HG03342 (cell line): ENCODE data around the gene SERAC1.

Experiments
- ATAC-seq: cut with Tn5 transposase; IDR thresholded peaks from one replicate; pipeline ENCODE4 v1.9.1; 2021; ENCODE audit warnings: mild to moderate bottlenecking, moderate library complexity; ENCODE audit not compliant: unreplicated experiment

The SERAC1 gene

DNA sequence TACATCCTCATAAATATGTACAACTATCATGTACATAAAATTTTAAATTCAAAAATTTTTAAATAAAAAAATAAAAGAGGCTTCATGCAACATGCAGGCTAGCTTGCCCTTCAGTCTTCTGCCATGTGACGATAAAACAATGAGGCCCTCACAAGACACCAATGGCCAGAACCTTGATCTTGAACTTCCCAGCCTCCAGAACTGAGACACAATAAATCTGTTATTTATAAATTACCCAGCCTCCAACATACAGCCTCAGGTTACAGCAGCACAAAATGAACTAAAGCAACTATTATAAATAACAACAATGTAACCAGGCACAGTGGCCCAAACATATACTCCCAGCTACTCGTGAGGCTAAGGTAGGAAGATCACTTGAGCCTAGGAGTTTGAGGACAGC, 42.8 kb downstream of the SERAC1 start:
- no peak for ATAC-seq

DNA sequence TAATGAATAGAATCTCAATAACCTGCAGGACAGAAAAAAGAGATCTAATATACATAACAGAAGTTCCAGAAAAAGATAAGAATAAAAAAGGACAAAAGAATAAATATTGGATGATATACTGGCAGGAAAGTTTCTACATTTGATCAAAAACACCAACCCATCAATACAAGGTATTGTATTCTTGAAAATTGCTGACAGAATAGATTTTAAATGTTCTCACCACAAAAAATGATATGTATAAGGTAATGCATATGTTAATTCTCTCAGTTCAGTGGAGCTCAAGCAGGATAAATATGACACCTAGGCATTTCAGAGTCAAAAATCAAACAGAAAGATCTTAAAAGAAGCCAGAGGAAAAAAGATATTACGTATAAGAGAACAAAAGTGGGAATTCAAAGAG, 43.8 kb downstream of the SERAC1 start:
- ATAC-seq: no peak

DNA sequence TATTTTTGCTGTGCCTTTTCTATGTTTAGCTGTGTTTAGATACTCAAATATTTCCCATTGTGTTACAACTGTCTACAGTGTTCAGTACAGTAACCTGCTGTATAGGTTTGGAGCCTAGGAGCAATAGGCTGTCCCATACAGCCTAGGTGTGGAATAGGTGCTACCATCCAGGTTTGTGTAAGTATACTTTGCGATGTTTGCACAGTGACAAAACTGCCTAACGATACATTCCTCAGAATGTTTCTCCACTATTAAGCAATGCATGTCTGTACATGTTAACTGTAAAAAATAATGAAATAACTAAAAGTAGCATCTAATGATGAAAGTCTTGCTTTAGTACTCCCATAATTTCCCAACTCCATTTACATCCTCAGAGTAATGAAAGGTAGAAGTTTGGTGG, 46.0 kb downstream of the SERAC1 start:
- ATAC-seq: no peak

DNA sequence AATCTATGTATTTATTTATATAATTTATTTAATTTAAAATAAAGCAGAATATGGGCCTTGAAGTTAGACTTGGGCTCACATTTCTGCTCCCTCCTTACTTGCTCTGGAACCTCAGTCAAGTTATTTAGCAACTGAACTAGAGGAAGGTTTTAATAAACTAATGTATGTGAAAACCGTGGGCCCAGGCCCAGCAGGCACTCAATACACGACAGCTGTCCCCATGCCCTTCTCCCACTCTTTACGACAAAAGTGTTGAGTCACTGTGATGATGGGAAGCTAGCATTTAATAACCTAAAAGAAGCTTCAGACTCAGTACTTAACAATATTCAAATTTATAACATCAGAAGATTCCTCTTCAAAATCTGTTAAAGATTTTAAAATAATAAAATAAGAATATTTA, 46.7 kb downstream of the SERAC1 start:
- no peak for ATAC-seq

DNA sequence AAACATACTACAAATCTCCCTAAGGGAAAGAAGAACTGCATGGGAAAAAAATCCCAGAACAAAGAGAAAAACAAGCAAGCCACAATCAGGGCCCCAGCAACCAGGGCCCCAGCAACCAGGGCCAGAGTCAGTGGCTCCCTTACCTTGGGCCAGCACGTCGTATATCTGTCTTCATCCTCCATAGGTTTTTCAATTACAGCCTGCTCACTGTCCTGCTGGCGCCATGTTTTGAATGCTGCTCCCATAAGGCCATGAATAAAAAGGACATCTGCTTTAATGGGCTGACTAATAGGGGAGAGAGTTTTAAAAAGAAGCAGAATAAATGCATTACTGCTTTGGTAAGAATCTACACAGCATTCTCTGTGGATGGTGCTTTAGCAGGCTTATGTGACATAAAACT, 49.2 kb downstream of the SERAC1 start:
- ATAC-seq: no peak

DNA sequence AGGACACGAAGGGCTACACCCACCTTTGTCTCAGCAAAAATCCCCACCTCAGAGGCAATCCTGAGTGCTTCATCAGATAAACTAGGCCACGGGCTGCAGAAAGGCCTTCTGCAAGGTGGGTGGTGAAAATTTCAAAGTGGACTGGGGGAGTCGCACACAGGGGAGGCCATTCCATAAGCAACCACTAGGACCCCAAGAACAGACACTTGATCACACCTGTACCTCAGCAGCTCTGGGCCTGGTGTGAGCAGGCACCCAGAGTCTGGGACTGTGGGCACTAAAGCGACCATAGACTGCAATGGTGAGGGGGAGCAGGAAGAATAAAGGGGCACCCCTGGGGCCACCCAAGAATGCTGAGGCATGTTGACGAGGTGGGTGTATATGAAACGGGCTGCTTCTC, 52.6 kb downstream of the SERAC1 start:
- ATAC-seq: no peak

DNA sequence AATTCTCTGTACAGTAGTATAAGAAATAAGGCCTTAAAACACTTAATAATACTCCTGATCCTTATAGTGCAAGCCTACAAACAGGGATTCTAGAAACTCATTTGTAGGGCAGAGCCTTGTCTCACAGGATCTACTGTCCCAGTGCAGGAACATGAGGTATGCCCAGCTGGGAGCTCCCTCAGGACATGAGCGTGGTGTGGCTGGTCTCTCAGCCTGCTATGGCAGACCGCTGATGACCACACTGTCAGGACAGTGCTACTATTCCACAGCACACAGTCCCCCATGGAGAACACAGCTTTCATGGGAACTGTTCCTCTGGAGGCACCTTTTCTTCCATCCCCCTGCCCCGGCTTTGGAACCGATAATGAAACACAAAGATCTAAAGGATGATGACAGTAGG, 53.0 kb downstream of the SERAC1 start:
- no peak for ATAC-seq

DNA sequence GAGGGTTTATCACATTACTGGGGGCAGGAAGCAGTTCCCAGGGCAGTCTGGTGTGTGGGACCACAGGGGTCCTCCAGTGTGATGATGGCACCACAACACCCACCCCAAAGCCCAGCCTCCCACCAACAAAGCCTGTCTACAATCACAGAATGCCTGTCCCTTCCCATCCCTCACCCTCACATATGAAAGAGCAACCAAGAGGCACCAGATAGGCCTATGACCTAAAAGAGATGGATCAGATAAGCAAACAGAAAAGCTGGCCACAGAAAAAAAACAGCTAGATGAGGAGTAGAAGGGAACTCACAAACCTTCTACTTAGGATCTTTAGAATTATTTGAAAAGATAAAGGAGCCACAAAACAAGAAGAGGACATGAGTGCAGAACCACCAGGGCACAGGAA, 54.3 kb downstream of the SERAC1 start:
- no peak for ATAC-seq

DNA sequence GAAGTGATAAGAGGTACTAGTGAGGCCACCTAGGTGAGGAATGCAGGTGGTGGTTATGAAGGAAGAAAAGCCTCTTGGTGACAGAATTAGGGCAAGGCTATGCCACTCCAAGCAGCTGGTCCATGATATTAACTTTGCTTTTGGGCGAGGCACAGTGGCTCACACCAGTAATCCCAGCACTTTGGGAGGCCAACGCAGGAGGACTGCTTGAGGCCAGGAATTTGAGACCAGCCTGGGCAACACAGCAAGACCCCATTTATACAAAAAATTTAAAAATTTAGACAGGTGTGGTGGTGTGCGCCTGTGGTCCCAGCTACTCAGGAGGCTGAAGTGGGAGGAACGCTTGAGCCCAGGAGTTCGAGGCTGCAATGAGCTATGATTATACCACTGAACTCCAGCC, 56.1 kb downstream of the SERAC1 start:
- no peak for ATAC-seq

DNA sequence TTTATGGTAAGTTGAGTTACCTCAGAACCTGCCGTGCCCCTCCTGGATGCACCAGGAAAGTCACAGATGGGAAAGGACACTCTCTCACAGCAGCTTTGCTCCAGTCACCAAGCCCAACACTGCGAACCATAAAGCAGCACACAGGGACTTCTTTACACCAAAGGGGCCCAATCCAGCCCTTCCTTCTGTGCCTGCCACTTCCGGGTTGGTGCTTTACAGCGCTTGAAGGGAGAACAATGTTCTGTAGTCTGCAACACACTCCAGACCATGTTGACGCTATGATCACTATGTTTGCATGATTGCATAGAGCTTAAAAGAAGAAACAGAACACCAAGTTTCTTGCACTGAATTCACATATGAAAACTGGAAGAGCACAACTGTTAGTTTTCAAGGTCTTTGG, 57.1 kb downstream of the SERAC1 start:
- no peak for ATAC-seq

DNA sequence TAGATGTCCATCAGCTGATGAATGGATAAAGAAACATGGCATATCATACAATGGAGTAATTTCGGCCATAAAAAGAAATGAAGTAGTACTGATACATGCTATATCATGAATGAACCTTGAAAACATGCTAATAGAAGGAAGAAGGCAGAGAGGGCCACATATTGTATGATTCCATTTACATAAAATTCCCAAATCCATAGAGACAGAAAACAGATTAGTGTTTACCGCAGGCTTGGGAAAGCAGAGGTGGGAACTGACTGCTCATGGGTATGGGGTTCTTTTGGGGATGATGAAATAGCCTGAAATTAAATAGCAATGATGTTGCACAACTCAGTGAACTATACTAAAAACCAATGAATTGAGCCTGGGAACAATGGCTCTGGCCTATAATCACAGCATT, 58.3 kb downstream of the SERAC1 start:
- ATAC-seq: no peak

DNA sequence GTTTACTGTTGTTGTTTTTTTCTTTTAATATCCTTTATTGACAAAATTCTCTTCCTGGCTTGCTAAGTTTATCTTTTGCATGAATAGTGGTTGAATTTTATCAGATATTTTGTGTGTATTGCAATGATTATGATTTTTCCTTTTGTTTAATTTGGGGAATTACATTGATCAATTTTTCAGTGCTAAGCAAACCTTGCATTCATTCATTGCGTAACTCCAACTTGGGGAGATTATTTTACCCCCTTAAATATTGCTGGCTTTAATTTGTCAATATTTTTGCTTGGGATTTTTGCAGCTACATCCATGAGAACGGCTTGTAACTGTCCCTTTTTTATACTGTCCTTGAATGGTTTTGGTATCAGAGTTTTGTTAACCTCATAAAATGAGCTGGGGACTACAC, 63.4 kb downstream of the SERAC1 start:
- ATAC-seq: no peak

DNA sequence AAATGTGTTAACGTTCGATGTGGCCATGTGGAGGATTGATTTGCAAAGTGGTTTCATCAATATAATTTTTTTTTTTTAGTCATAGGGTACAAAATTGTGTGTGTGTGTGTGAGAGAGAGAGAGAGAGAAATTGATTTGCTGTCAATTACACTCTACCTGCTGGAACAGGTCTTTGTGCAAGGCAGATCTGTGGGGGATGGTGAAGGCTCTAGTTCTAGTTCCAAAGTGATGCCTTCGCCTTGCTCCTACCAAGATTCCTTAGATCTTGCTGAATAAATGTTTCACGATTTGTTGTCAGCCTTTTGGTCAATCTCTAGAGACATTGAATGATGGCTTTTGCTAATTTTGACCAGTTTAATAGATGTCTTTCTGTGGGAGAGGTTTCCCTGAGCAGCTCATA, 64.8 kb downstream of the SERAC1 start:
- ATAC-seq: no peak

DNA sequence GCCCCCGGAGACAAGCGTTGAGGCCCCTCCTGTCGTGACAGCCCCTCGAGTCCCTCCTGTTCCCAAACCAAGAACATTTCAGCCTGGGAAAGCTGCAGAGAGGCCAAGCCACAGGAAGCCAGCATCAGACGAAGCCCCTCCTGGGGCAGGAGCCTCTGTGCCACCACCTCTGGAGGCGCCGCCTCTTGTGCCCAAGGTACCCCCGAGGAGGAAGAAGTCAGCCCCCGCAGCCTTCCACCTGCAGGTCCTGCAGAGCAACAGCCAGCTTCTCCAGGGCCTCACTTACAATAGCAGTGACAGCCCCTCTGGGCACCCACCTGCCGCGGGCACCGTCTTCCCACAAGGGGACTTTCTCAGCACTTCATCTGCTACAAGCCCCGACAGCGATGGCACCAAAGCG, 72.4 kb downstream of the SERAC1 start:
- ATAC-seq: no peak

DNA sequence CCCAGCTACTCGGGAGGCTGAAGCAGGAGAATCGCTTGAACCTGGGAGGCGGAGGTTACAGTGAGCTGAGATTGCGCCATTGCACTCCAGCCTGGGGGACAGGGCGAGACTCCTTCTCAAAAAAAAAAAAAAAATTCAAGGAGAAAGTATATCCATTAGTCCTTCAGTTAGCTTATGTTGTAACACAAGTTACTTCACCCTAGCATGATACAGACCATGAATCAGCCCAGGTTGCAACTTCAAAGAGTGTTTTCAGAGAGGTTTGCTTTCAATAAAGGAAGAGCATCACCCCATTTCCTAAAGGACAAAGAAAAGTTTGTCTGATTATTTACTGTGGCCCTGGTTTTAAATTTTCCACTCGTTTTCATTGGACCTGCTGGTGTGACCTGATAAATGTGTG, 73.0 kb downstream of the SERAC1 start:
- ATAC-seq: no peak

DNA sequence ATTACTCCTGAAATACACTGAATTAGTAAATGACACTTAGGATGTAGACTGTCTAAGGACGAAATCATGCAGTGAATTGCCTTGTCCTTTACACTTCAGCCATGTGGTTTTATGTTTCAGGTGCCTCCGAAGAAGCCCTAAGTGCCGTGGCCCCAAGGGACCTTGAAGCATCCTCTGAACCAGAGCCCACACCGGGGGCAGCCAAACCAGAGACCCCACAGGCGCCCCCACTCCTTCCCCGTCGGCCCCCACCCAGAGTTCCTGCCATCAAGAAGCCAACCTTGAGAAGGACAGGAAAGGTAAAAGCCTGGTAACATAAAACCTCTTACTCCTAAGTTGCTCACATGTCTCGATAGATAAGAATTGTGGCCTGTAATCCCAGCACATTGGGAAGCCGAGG, 75.3 kb downstream of the SERAC1 start:
- no peak for ATAC-seq

DNA sequence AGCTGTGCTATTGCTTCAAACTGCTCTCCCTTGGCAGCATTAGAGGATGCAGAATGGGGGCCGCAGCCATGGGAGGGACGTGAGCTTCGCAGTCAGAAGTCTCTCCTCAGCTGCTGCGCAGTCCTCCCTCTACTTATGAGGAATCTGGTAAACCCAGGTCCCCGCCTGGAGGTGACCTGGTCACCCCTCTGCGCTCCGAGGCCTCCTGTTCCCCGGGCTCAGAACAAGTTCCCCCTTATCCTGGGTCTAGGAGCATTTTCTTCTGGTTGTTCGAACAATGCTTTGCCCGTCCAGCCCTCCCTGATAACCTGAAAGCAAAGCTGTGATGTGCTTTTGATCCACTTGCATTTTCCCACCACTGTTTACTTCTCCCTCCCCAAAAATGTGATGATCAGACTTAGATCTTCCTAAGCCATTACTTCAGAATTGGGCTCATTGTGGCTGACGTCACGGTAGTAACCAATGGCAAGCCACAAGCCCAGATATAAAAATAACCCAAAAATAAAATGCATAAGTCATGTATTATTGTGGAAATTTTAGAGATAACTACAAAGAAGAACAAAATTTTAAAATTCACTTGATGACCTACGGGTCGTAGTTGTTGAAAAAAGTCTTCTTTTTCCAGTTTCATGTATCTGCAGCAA, 80.7 kb downstream of the SERAC1 start:
- no peak for ATAC-seq

DNA sequence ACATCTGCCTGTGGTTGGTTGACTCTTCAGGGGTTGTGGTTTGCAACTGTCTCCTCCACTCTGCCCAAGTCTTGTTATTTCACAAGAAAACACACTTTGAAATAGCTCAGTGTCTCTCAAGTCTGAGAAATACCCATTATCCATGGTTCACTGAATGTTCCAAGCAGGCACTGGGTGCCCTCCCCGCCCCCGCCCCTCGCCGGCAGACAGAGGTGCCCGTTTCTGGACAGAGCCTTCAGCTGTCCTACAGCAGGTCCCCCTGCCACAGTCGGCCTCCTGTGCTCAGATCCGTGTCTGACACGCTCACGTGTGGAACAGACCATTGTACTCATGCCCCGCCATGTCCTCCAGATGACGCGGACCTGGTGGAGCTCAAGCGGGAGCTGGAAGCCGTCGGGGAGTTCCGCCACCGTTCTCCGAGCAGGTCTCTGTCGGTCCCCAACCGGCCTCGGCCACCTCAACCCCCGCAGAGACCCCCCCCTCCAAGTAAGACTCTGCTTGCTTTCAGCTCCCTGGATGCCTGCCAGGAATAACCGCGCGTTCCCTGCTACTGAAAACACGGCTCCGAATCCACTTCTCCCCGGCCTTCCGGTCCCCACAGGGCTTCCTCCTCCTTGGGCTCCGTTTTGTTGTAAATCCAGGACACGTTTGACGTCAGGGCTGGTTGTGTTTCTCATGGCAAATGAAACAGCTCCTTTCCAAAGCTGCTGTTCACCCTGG, 81.4 kb downstream of the SERAC1 start:
- ATAC-seq: peak; percentile 49

DNA sequence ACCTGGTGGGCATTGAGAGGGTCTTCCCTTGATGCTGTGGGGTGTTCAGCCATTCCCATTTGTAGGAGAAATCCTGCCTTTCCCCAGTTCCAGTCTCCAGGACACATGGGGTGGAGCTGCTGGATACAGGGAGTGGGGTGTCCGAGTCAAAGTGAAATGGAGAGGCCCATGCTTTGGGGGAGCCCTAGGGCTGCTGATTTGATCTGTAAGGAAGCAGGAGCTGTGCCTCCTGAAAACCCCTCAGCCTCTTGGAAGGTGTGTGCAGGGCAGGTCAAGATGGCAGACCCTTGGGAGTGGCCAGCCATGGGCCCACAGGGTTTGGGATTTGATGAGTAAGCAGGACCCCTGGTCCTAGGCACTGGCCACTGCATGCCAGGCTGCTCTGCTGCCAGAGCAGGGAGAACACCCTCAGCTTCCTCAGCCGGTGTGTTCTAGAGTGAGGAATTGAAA, 82.0 kb downstream of the SERAC1 start:
- ATAC-seq: no peak

DNA sequence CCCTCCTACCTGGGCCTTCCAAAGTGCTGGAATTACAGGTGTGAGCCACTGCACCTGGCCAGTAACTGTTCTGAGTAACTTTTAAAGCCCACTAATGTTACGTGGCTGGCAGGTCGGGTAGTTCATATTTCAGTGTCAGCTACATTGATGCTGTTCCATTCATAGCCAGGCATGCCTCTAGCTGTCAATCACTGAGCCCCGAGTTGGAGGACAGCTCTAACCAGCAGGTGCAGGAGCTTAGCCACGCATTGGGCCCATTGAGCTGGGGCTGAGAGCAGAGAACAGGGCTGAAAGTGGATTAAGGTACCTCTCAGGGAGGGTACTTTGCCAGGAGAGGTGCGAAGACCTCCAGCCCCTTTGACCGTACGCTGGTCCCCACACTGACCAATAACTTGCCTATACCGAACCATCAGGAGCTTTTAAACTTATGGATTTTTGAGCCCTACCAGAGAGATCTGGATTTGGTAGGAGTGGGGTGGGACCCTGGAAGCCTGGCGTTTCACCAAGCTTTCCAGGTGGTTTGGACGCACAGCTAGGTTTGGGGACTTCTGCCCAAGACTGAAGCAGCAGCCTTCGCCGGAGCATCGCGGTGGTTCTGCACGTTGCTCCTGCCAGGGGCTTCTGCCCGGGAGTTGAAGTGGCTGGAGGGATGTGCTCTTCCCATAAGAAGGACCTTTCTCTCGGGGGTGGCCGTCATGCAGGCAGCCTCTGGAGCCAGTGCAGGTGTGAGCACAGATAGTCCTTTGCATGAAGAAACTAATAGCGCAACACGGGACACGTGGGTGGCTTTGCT, 82.6 kb downstream of the SERAC1 start:
- ATAC-seq: no peak

DNA sequence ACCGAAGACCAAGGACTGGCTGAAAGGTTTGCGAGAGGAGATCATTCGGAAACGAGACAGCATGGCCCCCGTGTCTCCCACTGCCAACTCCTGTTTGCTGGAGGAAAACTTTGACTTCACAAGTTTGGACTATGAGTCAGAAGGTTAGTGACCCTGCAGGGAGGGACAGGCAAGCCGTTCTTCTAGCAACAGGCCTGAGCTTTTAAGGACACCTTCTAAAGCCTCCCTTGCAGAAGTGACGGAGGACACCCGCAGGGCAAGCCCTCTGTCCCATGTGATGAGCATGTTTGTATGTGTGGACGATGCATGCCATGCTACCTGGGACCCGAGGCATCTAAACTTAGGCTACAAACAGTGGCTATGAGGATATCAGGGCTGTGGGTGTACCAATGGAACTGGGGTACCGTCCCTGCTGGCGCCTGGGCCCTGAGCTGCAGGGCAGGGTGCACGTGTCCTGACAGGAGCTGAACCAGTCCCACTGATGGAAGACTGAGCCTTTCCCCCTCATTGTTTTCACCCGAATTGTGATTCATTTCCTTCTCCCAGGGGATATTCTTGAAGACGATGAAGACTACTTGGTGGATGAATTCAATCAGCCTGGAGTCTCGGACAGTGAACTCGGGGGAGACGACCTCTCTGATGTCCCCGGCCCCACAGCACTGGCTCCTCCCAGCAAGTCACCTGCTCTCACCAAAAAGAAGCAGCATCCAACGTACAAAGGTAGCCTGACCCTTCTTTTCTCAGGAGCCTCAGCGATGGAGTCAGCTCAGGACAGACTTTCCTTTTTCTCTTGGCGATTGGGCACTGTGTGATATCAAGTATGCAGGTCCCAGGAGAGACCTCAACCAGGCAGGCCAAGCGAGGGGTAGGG, 84.4 kb downstream of the SERAC1 start:
- no peak for ATAC-seq
